Neuronal stem cell (in vitro differentiated cells): ENCODE measurements around the gene MLST8.

ENCODE experiments used
- DNase-seq: peaks from one replicate; pipeline ENCODE4 v3.0.0-alpha.2; 2013; ENCODE audit warnings: low spot score
- H2AFZ ChIP-seq: one replicate; pipeline ENCODE4 v1.6.1; 2013; ENCODE audit warnings: mild to moderate bottlenecking, low read length, inconsistent platforms
- H2AK5ac ChIP-seq: 2 replicates; pipeline ENCODE4 v1.6.1; 2013; ENCODE audit warnings: low read depth, mild to moderate bottlenecking, inconsistent platforms, low read length, moderate library complexity, mixed read lengths
- H2BK120ac ChIP-seq: 2 replicates; pipeline ENCODE4 v1.6.1; 2013; ENCODE audit warnings: low read depth, mild to moderate bottlenecking, inconsistent platforms, low read length, moderate library complexity, mixed read lengths
- H2BK12ac ChIP-seq: one replicate; pipeline ENCODE4 v1.6.1; 2013; ENCODE audit warnings: low read length, inconsistent platforms
- H2BK15ac ChIP-seq: 2 replicates; pipeline ENCODE4 v1.6.1; 2013; ENCODE audit warnings: mild to moderate bottlenecking, low read length, inconsistent platforms, mixed read lengths
- H2BK5ac ChIP-seq: one replicate; pipeline ENCODE4 v1.6.1; 2013; ENCODE audit warnings: inconsistent platforms, mild to moderate bottlenecking, low read length, moderate library complexity
- H3K14ac ChIP-seq: one replicate; pipeline ENCODE4 v1.6.1; 2013; ENCODE audit warnings: low read length, inconsistent platforms
- H3K18ac ChIP-seq: 2 replicates; pipeline ENCODE4 v1.6.1; 2013; ENCODE audit warnings: low read length, inconsistent platforms
- H3K23ac ChIP-seq: 2 replicates; pipeline ENCODE4 v1.6.1; 2013; ENCODE audit warnings: low read depth, mild to moderate bottlenecking, mixed read lengths, low read length, inconsistent platforms; ENCODE audit not compliant: poor library complexity
- H3K27ac ChIP-seq: replicated peaks from 3 replicates; pipeline ENCODE4 v1.5.1; 2013; ENCODE audit warnings: low read length, inconsistent platforms
- H3K27me3 ChIP-seq, 3 experiments: 2 replicates each; pipeline ENCODE4 v1.6.1; 2013; ENCODE audit warnings: low read length in 3 of 3, mild to moderate bottlenecking in 2 of 3, inconsistent platforms in 1 of 3, low read depth in 1 of 3, mixed read lengths in 1 of 3, moderate library complexity in 1 of 3; ENCODE audit not compliant: control insufficient read depth in 3 of 3, insufficient read depth in 3 of 3
- H3K36me3 ChIP-seq, 2 donors: replicated peaks in 1 of 2; 2 replicates each; pipeline ENCODE4 v1.6.1; 2013; ENCODE audit warnings: low read length in 2 of 2; ENCODE audit not compliant: control insufficient read depth in 2 of 2, insufficient read depth in 2 of 2
- H3K4ac ChIP-seq: 2 replicates; pipeline ENCODE4 v1.6.1; 2013; ENCODE audit warnings: inconsistent platforms, mild to moderate bottlenecking, low read length, moderate library complexity
- H3K4me1 ChIP-seq, 2 donors: 1 replicate in 1 of 2; 2 replicates in 1 of 2; pipeline ENCODE4 v1.6.1; 2013; ENCODE audit warnings: low read length in 2 of 2, low read depth in 1 of 2; ENCODE audit not compliant: control insufficient read depth in 2 of 2, insufficient read depth in 1 of 2
- H3K4me2 ChIP-seq: one replicate; pipeline ENCODE4 v1.6.1; 2013; ENCODE audit warnings: mild to moderate bottlenecking, low read length, inconsistent platforms; ENCODE audit not compliant: insufficient read depth, poor library complexity, severe bottlenecking
- H3K4me3 ChIP-seq, 2 donors: 2 replicates each; pipeline ENCODE4 v1.5.1; 2013; ENCODE audit warnings: low read length in 2 of 2, mild to moderate bottlenecking in 2 of 2, inconsistent platforms in 1 of 2, moderate library complexity in 1 of 2
- H3K79me1 ChIP-seq: one replicate; pipeline ENCODE4 v1.6.1; 2013; ENCODE audit warnings: low read depth, mild to moderate bottlenecking, inconsistent platforms, low read length, moderate library complexity
- H3K9ac ChIP-seq: one replicate; pipeline ENCODE4 v1.6.1; 2013; ENCODE audit warnings: mild to moderate bottlenecking, low read depth, low read length, inconsistent platforms; ENCODE audit not compliant: poor library complexity
- H3K9me3 ChIP-seq, 2 donors: replicated peaks in 1 of 2; 2 replicates each; pipeline versions ENCODE3 to v1.6.1; 2013; ENCODE audit warnings: low read length in 2 of 2, mild to moderate bottlenecking in 2 of 2, inconsistent platforms in 1 of 2, low read depth in 1 of 2, mixed read lengths in 1 of 2, moderate library complexity in 1 of 2; ENCODE audit not compliant: control insufficient read depth in 2 of 2, insufficient read depth in 1 of 2
- H4K8ac ChIP-seq: one replicate; pipeline ENCODE4 v1.6.1; 2013; ENCODE audit warnings: low read depth, mild to moderate bottlenecking, inconsistent platforms, low read length, moderate library complexity
- H4K91ac ChIP-seq: one replicate; pipeline ENCODE4 v1.6.1; 2013; ENCODE audit warnings: low read length, low read depth, mild to moderate bottlenecking, inconsistent platforms; ENCODE audit not compliant: poor library complexity
- WGBS, 2 donors: extraction: QIAGEN DNeasy Blood & Tissue Kit; methylation state at CpG; one replicate each; pipeline ENCODE4 v1.1.7; 2013; ENCODE audit warnings: missing lambda C conversion rate in 2 of 2, mixed read lengths in 1 of 2; ENCODE audit not compliant: insufficient read length in 2 of 2, insufficient replicate concordance in 1 of 2; ENCODE audit errors: extremely low coverage in 2 of 2; 5-methylcytosine and 5-hydroxymethylcytosine counted together

MLST8 gene

GRCh38 chr16:2195322-2196161 lies 9.7 kb upstream of the MLST8 start:
- Histone ChIP-seq H3K9ac (peak overlapping the region; percentile 81), H2AK5ac (peak overlapping the region; percentile 82), H2BK15ac (peak overlapping the region; percentile 85), H3K36me3 (no peaks in the 10 kb centered on the region), H3K27me3 (peaks cover 2 to 30% (median 23%) of the 10 kb centered on the region in 3 experiments), H3K79me1 (no peaks in the 10 kb centered on the region), H3K4me3 (peak overlapping the region; percentile 58 to 93), H3K14ac (peak overlapping the region; percentile 38), H2BK120ac (no peak overlapping the region), H2BK5ac (peak overlapping the region; percentile 80), H3K4me2 (peak overlapping the region; percentile 88), H2BK12ac (no peak overlapping the region), H4K91ac (no peak overlapping the region), H3K23ac (peak overlapping the region; percentile 87), H3K4ac (peak overlapping the region; percentile 37), H4K8ac (no peak overlapping the region), H2AFZ (peak overlapping the region; percentile 80), H3K4me1 (peaks cover 10 to 23% of the 10 kb centered on the region in 2 donors), H3K18ac (peak overlapping the region; percentile 85), H3K9me3 (peaks cover 0 to 5% of the 10 kb centered on the region in 2 donors), H3K27ac (no peak overlapping the region)
- no peak for DNase-seq
- no CpG with 5 or more reads among the region's 49 CpGs for WGBS, 2 donors

GRCh38 chr16:2196162-2196980 lies 8.9 kb upstream of the MLST8 start, which contains the start of gene CASKIN1:
TSS of gene CASKIN1 (minus strand) at chr16:2196605. CDS start at chr16:2196432, 173 bp downstream.
- peaks cover 2 to 30% (median 23%) of the 10 kb centered on the region in 3 experiments for H3K27me3 ChIP-seq
- DNase-seq, result peak; percentile 56

GRCh38 chr16:2196981-2197511 lies 8.2 kb upstream of the MLST8 start:
- Histone ChIP-seq H3K4me2 (peak overlapping the region; percentile 73), H2AFZ (peak overlapping the region; percentile 91), H2AK5ac (peak overlapping the region; percentile 99), H2BK120ac (peak overlapping the region; percentile 74), H3K79me1 (no peaks in the 10 kb centered on the region), H3K18ac (peak overlapping the region; percentile 91), H3K14ac (no peak overlapping the region), H2BK15ac (peak overlapping the region; percentile 88), H3K4ac (no peak overlapping the region), H2BK12ac (no peak overlapping the region), H3K27ac (no peak overlapping the region), H3K4me1 (peaks cover 10 to 23% of the 10 kb centered on the region in 2 donors), H4K8ac (no peak overlapping the region), H2BK5ac (peak overlapping the region; percentile 27), H3K9ac (no peak overlapping the region), H3K9me3 (peaks cover 0 to 6% of the 10 kb centered on the region in 2 donors), H3K36me3 (no peaks in the 10 kb centered on the region), H3K23ac (no peak overlapping the region), H3K27me3 (peaks cover 2 to 30% (median 23%) of the 10 kb centered on the region in 3 experiments), H3K4me3 (peak overlapping the region; percentile 38 to 75), H4K91ac (no peak overlapping the region)
- DNase-seq, result no peak
- WGBS, 2 donors, result no CpG with 5 or more reads among the region's 32 CpGs

More at GRCh38 chr16:2196162-2196980, 8.9 kb upstream of the MLST8 start, which contains the start of gene CASKIN1:
- Histone ChIP-seq H3K4ac (peak within 1 kb of the TSS; percentile 37), H2BK5ac (peak within 1 kb of the TSS; percentile 80), H4K91ac (no peak within 1 kb of the TSS), H3K9ac (peak within 1 kb of the TSS; percentile 84), H3K4me3 (peak within 1 kb of the TSS; percentile 58 to 93), H3K23ac (peak within 1 kb of the TSS; percentile 87), H2AK5ac (peak within 1 kb of the TSS; percentile 99), H4K8ac (no peak within 1 kb of the TSS), H3K36me3 (no peaks in the 10 kb centered on the region), H3K4me2 (peak within 1 kb of the TSS; percentile 88), H3K9me3 (peaks cover 0 to 6% of the 10 kb centered on the region in 2 donors), H2BK120ac (peak within 1 kb of the TSS; percentile 74), H2BK15ac (peak within 1 kb of the TSS; percentile 88), H3K79me1 (no peaks in the 10 kb centered on the region), H3K4me1 (peaks cover 10 to 23% of the 10 kb centered on the region in 2 donors), H2BK12ac (peak within 1 kb of the TSS; percentile 86), H3K18ac (peak within 1 kb of the TSS; percentile 91), H3K27ac (no peak within 1 kb of the TSS), H3K14ac (peak within 1 kb of the TSS; percentile 38), H2AFZ (peak within 1 kb of the TSS; percentile 91)
- no CpG with 5 or more reads among the region's 129 CpGs for WGBS, 2 donors
